Keratinocyte (primary cell): ENCODE results near the gene DIDO1. TPM values are rescaled to one million over a fixed set of nuclear protein-coding genes. Genes with fewer than 3 reads are reported as not detected.

ENCODE experiments used
- DNase-seq: peaks from one replicate; pipeline ENCODE4 v3.0.0-alpha.2; 2011; ENCODE audit warnings: low read depth, missing footprints, low spot score
- FAIRE-seq: peaks from 2 replicates; lab custom pipeline; 2011; peaks lifted over from hg19 to GRCh38; lab: Jason Lieb, UNC
- H2AFZ ChIP-seq: 2 replicates; pipeline ENCODE4 v1.6.0; 2012; ENCODE audit warnings: low read length, control low read depth, inconsistent platforms; ENCODE audit not compliant: control insufficient read depth
- H3K27ac ChIP-seq: 2 replicates; pipeline ENCODE4 v1.5.1; 2011; ENCODE audit warnings: low read length; ENCODE audit not compliant: control insufficient read depth, insufficient read depth
- H3K27me3 ChIP-seq: 3 replicates; pipeline ENCODE4 v1.6.0; 2011; ENCODE audit warnings: low read length; ENCODE audit not compliant: control insufficient read depth, insufficient read depth; ENCODE audit errors: extremely low read depth
- H3K36me3 ChIP-seq, 2 experiments: 2 replicates in 1 of 2; 3 replicates in 1 of 2; pipeline ENCODE4 v1.5.1; 2011; ENCODE audit warnings: low read length in 2 of 2, mild to moderate bottlenecking in 1 of 2; ENCODE audit not compliant: control insufficient read depth in 2 of 2, insufficient read depth in 2 of 2; ENCODE audit errors: extremely low read depth in 1 of 2
- H3K4me1 ChIP-seq: 3 replicates; pipeline ENCODE4 v1.5.1; 2011; ENCODE audit warnings: low read length; ENCODE audit not compliant: control insufficient read depth, insufficient read depth; ENCODE audit errors: extremely low read depth
- H3K4me2 ChIP-seq: 3 replicates; pipeline ENCODE4 v1.6.0; 2011; ENCODE audit warnings: low read depth, low read length; ENCODE audit not compliant: control insufficient read depth, insufficient read depth; ENCODE audit errors: extremely low read depth
- H3K4me3 ChIP-seq, 3 experiments: fragments of 200-600 bp in 1 of 3; sonication (generic) in 1 of 3; 2 replicates in 2 of 3; 3 replicates in 1 of 3; pipeline ENCODE4 v1.5.1; 2011 to 2016; ENCODE audit warnings: low read length in 3 of 3, mild to moderate bottlenecking in 3 of 3, control low read depth in 2 of 3, inconsistent platforms in 1 of 3, low read depth in 1 of 3, mixed read lengths in 1 of 3, mixed run types in 1 of 3, moderate library complexity in 1 of 3; ENCODE audit not compliant: control insufficient read depth in 2 of 3, insufficient read depth in 2 of 3; ENCODE audit errors: extremely low read depth in 1 of 3
- H3K79me2 ChIP-seq: 2 replicates; pipeline ENCODE4 v1.6.0; 2012; ENCODE audit warnings: low read length; ENCODE audit not compliant: control insufficient read depth, insufficient read depth
- H3K9ac ChIP-seq: 3 replicates; pipeline ENCODE4 v1.6.0; 2011; ENCODE audit warnings: low read length; ENCODE audit not compliant: control insufficient read depth, insufficient read depth; ENCODE audit errors: extremely low read depth
- H3K9me1 ChIP-seq: 3 replicates; pipeline ENCODE4 v1.6.0; 2011; ENCODE audit warnings: low read length; ENCODE audit not compliant: control insufficient read depth, insufficient read depth; ENCODE audit errors: extremely low read depth
- H3K9me3 ChIP-seq: 2 replicates; pipeline ENCODE4 v1.5.1; 2012; ENCODE audit warnings: low read depth, low read length; ENCODE audit not compliant: control insufficient read depth
- H4K20me1 ChIP-seq: 3 replicates; pipeline ENCODE4 v1.6.0; 2011; ENCODE audit warnings: low read length; ENCODE audit not compliant: control insufficient read depth, insufficient read depth; ENCODE audit errors: extremely low read depth
- CTCF ChIP-seq, 3 experiments: IDR thresholded peaks in 1 of 3; conservative IDR thresholded peaks in 1 of 3; optimal IDR thresholded peaks in 1 of 3; 2 replicates in 2 of 3; 3 replicates in 1 of 3; pipeline versions ENCODE3 to v1.5.1; 2011; ENCODE audit warnings: low read length in 3 of 3, mild to moderate bottlenecking in 3 of 3, moderate library complexity in 2 of 3, control low read depth in 1 of 3, inconsistent platforms in 1 of 3; ENCODE audit not compliant: insufficient read depth in 2 of 3; ENCODE audit errors: extremely low read depth in 1 of 3
- EZH2 ChIP-seq: IDR thresholded peaks from one replicate; pipeline ENCODE4 v1.6.1; 2012; ENCODE audit warnings: inconsistent platforms, mild to moderate bottlenecking, low read length, moderate library complexity
- dilution Hi-C: fragments of 300-500 bp; cut with MboI; formaldehyde crosslinking; loops from one replicate; pipeline ENCODE4 v1.7.0; 2020; ENCODE audit warnings: low sequenced_read_pairs; ENCODE audit not compliant: extremely low pct_ligation_motif_present
- polyA plus RNA-seq, 5 experiments: library from polyadenylated mRNA; depleted of rRNA in 3 of 5; stranded (reverse) in 3 of 5; stranded (forward) in 1 of 5; unstranded in 1 of 5; fragments of >200 nt; gene quantifications; 1 replicate in 1 of 5; 2 replicates in 3 of 5; 3 replicates in 1 of 5; pipeline versions ENCODE4 v1.2.1 to v1.2.3, GENCODE V29; 2011 to 2012; ENCODE audit warnings: missing spikeins in 2 of 5, low read depth in 1 of 5, low replicate concordance in 1 of 5

DIDO1 gene
- polyA plus RNA-seq, 1 donor (not counting 4 experiments of a cell fraction or from before 2014, with no cell fraction given) = 14.2 TPM

GRCh38 chr20:62940875-62941274 lies 14.6 kb upstream of the DIDO1 start:
- no peak for FAIRE-seq
- Histone ChIP-seq H3K27me3 (no peaks in the 10 kb centered on the region), H2AFZ (no peak overlapping the region), H3K9me1 (no peaks in the 10 kb centered on the region), H3K36me3 (peaks cover 27 to 39% of the 10 kb centered on the region in 2 experiments), H4K20me1 (no peaks in the 10 kb centered on the region), H3K27ac (no peak overlapping the region), H3K4me3 (no peak overlapping the region), H3K9me3 (no peaks in the 10 kb centered on the region), H3K9ac (no peak overlapping the region), H3K4me1 (peaks cover 17% of the 10 kb centered on the region), H3K79me2 (peaks cover 60% of the 10 kb centered on the region), H3K4me2 (no peak overlapping the region)
- dilution Hi-C loops = no loop called here
- no peak for DNase-seq
- TF ChIP-seq CTCF (optimal IDR thresholded peaks at IDR 0.05 in 1 of 3, IDR thresholded peaks at IDR 0.05 in 1 of 3, conservative IDR thresholded peaks at IDR 0.05 in 1 of 3; ENCODE audit: extremely low read depth in 1 of 3, insufficient read depth in 2 of 3, low read length in 3 of 3) = no peak
- no peak for TF ChIP-seq EZH2

GRCh38 chr20:62938105-62938888 lies 12.0 kb upstream of the DIDO1 start, which contains the start of gene GID8:
Gene GID8 (plus strand): TSS chr20:62938147. CDS start chr20:62941503, 3,356 bp downstream.
- Histone ChIP-seq H3K36me3 (peaks cover 27 to 48% of the 10 kb centered on the region in 2 experiments), H2AFZ (peak within 1 kb of the TSS; percentile 79), H3K79me2 (peaks cover 82% of the 10 kb centered on the region), H3K27me3 (no peaks in the 10 kb centered on the region), H3K4me2 (peak within 1 kb of the TSS; percentile 92), H3K4me1 (peaks cover 17% of the 10 kb centered on the region), H4K20me1 (no peaks in the 10 kb centered on the region), H3K9me3 (no peaks in the 10 kb centered on the region), H3K4me3 (peak within 1 kb of the TSS; percentile 96 to 99 (median 97)), H3K9ac (peak within 1 kb of the TSS; percentile 96), H3K27ac (peak within 1 kb of the TSS; percentile 87), H3K9me1 (no peaks in the 10 kb centered on the region)
- TF ChIP-seq CTCF (optimal IDR thresholded peaks at IDR 0.05 in 1 of 3, IDR thresholded peaks at IDR 0.05 in 1 of 3, conservative IDR thresholded peaks at IDR 0.05 in 1 of 3; ENCODE audit: extremely low read depth in 1 of 3, insufficient read depth in 2 of 3, low read length in 3 of 3) (no peak), EZH2 (no peak)
- FAIRE-seq = no peak
- dilution Hi-C loops = no loop called here
- DNase-seq = no peak
